ENCODE data around the gene EVX2.

EVX2 gene

DNA sequence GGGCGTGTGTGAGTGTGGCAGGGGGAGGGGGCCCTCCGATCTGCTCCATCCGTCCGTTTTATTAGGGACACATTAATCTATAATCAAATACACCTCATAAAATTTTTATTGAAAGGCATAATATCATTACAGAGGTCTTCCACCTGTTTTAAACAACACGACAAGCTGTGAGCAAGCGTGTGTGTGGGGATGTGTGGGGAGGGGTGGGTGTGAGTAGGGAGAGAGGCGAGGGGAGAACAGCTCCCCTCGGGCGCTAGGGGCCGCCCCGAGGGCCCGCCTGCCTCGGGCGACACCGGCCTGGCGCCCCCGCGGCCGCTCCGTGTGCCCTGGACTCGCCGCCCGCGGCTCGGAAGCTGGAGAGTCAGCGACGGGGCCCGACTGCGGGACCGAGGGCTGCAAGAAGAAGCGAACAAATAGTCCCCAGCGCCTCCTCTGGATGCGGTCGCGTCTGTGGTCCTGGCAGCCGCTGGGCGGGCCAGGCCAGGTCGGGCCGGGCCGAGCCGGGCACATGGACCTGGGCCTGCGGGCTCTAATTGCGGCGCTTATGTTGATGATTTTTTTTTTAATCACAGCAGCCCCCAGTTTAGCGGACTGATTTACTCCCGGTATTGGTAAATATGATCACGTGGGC lies 38.4 kb upstream of the EVX2 start:
- DNase-seq (ENCODE audit: low spot score): no peak

DNA sequence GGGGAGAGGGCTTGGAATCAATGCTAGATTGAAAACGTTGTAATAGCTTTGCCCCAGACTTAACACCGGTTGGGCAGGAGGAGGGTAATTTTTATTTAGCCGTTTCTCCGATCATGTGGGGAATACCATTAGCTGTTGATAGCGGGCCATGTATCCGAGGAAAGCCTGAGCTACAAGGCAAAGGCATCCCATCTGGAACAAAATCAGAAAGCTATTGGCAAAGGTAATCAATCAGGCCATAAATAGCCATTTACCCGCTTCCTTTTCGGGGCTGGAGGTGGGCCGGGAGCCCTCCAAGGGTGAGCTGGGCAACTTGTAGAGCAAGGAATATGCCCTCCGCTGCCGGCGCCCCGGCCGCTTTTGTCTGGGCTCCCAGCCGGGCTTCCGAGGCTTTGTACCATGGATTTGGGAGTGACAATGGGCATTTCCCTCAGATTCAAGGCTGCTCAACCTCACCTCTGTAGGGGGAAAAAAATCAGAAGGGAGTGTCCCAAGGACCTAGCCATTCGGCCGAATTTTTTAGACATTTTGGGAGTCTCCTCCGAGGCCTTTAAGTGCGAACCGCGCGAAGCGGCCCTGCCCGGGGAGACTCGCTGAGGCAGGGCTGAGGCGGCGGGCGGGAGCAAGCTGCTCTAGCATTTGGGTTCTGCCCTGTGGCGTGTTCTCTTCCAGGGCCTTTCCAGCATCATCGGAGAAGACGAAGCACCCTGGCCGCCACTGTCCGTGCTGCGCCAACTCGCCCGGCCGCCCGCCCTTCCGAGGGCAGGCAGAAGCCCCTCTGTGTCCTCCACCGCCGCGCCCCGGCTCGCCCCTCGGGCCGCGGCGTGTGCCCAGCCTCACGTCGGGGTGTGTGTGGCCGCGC lies 37.7 kb upstream of the EVX2 start:
- no peak for DNase-seq (ENCODE audit: low spot score)

DNA sequence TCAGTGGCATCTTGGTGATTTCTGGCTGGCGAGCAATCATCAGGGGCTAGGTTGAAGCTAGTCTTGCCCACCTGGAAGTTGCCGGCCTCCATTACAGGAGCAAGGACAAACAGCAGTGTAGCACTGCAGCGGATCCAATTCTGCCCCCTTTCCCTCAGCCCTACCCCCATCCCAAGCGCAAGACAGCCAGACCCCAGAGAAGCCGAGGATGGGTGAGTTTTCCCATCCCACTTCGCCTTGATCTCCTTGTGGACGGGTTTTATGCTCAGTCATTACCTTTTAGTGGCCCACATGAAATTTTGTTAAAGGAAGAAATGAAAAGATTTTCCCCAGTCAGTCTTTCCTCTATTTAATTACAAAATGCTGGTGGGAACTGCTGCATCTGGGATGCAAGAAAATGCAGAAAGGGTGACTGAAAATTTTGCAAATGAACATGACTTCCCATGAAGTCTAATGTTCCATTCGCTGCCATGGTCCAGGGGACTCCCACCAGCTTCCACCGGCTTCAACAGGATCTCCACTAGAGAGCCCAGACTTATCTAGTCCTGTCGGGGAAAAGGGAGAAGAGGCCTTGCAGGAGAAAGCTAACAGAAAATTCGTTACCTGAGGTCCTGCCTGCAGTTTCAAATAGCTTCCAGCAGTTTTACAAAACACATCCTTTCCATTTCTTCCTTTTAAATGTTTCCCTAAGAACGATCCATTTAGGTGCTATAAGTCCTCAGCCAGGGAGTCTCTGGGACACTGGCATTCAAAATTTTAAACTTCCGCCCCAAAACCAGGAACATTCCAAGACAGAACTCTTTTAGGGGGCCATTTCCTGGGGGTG lies 36.8 kb upstream of the EVX2 start:
- DNase-seq (ENCODE audit: low spot score): no peak

DNA sequence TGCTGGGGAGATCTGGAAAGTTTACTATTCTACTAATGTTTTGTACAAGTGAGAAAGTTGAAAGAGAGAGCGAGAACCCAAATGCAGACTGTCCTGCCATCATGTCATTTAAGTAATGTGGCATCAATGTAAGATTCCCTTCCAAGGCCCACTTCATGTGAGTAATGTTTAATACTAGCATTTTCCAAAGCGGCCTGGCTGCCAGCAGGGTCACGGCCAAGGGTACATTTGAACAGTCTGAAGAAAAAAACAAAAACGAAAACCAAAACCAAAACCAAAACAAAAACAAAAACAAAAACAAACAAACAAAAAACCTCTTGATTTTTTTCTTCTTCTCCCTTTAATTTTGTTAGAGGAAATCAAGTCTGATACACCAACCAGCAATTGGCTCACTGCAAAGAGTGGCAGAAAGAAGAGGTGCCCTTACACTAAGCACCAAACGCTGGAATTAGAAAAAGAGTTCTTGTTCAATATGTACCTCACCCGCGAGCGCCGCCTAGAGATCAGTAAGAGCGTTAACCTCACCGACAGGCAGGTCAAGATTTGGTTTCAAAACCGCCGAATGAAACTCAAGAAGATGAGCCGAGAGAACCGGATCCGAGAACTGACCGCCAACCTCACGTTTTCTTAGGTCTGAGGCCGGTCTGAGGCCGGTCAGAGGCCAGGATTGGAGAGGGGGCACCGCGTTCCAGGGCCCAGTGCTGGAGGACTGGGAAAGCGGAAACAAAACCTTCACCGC lies 35.0 kb upstream of the EVX2 start:
- DNase-seq (ENCODE audit: low spot score): peak; percentile 50

DNA sequence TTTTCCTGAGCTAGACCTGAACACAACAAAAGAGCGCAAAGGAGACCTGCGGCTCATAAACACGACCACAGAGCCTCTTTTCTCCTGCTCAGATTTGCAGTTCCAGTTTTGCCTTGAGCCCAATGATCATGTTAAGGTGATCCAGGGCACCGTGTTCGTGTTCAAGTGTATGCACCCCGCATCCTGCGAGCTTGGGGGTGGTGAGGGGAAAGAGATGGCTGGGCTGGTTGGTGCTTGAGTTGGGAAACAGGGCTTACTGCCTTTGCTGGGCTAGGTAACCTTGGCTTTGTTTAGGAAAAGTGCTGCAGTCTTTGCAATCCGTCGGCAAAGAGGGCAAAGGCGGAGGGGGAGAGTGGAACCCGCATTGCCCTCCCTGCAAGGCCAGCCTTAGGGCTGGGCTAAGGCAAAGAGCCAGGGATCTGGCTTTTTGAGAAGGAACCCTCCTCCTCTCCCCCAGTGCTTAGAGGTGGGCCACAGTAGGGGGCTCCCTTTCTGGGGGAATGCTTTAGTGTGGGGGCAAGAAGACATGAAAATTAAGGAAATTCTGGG lies 34.1 kb upstream of the EVX2 start:
- DNase-seq (ENCODE audit: low spot score): no peak

DNA sequence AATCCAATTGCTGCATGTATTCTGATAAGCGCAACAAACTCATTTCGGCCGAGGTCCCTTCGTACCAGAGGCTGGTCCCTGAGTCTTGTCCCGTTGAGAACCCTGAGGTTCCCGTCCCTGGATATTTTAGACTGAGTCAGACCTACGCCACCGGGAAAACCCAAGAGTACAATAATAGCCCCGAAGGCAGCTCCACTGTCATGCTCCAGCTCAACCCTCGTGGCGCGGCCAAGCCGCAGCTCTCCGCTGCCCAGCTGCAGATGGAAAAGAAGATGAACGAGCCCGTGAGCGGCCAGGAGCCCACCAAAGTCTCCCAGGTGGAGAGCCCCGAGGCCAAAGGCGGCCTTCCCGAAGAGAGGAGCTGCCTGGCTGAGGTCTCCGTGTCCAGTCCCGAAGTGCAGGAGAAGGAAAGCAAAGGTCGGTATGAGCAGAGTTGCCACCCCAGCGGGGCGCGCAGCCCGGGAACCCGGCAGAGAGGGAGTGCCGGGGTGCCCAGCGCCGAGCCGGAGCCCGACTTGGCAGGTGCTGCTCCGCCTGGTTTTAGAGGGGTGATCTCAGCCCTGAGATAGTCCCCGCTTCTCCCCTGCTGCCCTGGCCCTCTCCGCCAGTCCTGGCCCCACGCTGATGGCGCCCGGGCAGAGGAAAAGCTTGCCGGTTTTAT lies 33.5 kb upstream of the EVX2 start:
- DNase-seq (ENCODE audit: low spot score): no peak

DNA sequence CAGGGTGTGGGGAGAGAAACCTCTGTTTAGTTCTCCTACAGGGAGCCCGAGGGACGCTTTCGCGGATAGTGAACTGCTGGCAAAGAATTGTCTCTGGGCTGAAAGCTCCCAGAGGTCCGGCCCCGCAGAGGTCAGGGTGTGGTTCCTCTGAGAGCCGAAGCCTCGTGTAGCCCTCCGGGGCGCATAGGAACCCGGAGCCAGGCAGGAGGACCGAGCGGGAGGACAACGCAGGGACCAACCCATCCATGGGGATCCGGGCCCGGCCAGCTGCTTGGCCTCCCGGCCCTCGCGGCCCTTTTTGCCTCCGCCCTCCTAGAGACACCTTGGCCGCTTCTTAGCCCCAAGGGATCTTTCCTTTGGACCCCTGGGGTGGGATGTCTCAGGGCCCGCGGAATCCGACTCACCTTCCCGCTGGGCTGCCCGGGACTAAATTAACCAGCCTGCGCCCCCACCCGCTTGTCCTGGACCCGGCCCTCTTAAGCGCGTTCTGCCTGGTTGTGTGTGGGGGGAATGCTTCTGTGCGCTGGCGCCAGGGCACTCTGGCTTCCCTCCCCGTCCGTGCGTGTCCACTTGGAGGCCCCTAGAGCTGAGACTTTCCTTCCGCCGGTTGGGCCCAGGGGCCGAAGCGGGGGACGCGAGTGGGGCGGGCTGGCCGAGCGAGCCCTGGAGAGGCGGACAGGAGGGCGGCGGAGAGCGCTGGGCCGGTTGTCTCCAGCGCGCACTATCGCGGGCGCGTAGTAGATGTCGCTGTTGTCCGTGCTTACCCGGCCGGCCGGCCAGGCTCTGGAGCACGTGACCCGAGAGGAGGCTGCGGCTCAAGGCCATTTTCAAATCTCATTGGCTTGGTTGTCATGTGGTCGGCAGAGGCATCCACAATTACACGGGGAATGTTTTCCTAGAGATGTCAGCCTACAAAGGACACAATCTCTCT lies 32.4 kb upstream of the EVX2 start, which contains the start of gene HOXD10:
Gene HOXD10 (plus strand): TSS at position 896 of the 931 bp plus-strand sequence. CDS start 56 bp downstream, outside the sequence.
- no peak for DNase-seq (ENCODE audit: low spot score)

DNA sequence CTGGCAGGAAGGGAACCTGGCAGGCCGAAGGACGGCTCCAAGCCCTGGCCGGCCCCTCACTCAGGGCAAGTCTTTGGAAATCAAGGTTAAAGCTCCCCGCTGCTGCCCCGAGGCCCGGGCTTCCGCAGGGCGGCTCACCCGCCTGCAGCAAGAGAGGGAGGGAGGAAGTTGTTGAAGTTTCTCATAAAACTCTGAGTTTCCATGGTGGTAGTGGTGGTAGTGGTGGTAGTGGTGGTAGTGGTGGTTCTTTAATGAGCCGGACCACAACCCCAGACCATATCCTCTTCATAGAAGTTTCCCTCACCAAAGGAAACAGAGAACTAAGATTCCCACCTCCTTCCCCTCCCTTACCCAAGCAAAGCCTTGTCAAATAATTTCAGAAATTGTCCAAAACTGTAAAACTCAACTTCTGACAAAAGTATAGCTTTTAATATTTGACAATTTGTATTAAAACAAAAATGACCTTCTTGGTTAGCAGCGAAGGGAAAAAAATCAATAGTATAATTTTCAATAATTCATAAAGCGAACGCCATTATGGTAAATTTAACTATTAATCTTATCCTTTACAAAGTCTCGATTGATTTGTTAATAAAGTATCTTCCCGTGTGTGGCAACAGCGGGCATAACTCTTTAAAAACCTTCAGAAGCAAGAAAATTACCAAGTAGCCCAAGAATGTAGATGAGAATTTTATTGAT lies 31.3 kb upstream of the EVX2 start:
- no peak for DNase-seq (ENCODE audit: low spot score)

DNA sequence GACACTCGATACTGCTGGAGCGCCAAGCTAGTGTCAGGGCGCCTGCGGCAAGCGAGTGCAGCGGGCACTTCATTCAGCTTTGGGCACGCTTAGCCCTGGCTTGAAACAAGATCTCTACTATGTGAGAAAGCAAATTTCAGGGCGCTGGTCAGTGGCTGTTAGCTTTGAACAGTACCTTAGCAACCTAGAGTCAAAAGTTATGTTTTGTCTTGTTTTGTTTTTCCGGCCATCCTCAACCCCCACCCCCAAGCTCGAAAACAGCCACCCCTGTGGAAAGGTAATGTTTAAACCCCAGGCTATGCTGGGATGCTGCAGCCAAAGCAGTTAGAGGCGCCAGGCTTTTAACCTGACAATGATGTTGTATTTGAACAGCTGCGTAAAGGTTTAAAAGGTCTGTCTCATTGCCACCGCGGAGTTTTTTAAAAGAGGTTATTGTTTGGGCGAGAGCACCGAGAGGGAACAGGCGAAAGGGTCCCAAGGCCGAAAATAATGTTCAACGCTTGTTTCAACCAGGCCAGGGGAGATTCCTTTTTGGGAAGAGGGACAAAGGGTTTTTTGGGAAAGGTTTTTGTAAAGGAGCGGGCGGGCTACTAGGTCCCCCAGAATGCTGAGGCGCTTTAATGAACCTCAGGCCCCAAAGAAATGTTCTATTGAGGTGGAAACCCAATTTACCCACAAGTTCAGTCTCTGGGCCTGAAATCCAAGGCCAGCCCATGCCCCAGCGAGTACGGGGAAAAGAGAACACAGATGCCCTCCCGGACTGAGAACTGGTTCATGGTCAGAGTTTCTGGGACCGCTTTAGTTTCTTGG lies 30.6 kb upstream of the EVX2 start:
- DNase-seq (ENCODE audit: low spot score): no peak

DNA sequence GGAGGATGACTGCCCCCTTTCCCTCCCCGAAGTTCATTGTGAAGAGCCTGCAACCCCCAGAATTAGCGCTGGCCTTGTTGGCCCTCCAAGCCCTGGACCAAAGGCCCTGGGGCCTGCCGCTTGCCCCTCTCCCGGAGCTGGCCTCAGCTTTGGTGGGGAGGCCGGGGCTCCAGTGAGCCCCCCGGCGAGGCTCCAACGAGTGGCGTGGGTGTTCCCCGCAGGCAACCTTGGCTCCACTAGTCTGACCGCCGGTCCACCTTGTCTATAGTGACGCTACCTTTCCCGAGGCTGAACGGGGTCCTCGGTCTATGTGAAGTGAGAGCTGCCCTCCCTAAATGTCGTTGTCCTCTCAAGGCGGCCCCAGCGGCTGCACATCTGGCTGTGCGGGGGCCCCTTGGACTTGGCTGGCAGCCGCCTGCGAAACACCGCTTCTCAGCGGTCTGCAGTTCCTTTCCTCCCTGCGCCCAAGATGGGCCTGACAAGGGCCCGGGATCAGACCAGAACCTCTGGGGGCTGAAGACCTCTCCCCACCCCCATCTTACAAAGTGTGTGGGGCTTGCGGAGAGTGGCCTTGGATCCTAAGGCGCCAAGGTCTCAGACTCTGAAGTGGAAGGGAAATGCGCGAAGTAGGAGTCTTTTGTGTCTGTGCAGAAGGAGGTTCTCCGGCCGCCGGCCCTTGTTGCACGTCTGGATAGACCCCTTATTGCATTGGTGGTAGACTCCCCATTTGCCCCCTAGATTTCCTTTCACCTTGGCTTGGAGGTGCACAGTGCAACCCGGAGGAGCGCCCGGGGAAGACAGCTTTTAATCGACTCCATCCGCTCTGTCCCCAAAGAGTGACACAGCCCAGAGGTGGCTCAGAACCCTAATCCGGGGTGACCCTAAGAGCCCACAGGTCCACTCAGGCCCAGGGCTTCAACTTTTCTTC lies 28.9 kb upstream of the EVX2 start:
- DNase-seq (ENCODE audit: low spot score): no peak

DNA sequence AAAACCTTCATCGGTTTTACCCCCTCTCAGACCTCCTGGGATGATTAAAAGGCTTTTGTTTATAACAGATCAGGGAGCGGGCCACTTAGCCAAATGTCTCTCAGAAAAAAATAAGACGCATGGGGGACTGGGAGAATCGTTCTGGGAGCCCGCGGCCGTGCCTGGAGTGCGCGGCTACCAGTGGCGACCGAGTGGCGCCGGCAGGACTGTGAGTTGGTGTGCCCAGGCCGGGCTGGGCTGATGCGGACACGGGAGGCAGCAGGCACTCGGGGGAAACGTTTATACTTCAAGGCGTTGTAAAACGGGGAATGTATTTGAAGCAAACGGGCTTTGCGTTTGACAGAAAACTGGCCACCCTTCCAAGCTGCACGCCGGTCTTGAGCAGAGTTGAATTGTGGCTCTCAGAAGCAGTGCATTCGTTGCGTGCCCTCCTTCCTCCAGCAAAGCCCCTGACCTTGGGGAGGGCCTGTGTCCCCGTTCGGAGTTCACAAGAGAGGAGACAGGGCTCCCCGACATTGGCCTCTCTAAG lies 28.1 kb upstream of the EVX2 start:
- DNase-seq (ENCODE audit: low spot score): no peak

DNA sequence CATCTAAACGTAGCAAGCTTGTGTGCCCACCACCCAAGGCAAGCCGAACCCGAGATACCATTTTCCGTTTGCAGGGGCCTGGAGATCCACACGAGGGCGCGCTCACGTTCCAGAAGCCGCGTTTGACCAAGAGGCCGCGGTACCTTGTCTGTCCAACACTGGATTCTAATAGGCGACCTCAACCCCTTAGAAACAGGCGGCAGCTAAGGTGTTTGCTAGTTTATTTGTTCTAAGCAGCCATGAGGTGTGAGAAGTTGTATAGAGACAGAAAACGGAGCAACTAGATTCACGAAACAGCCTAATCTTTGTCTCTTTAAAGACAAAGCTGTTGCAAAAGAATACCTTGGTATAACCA lies 27.5 kb upstream of the EVX2 start:
- DNase-seq (ENCODE audit: low spot score): peak; percentile 50

DNA sequence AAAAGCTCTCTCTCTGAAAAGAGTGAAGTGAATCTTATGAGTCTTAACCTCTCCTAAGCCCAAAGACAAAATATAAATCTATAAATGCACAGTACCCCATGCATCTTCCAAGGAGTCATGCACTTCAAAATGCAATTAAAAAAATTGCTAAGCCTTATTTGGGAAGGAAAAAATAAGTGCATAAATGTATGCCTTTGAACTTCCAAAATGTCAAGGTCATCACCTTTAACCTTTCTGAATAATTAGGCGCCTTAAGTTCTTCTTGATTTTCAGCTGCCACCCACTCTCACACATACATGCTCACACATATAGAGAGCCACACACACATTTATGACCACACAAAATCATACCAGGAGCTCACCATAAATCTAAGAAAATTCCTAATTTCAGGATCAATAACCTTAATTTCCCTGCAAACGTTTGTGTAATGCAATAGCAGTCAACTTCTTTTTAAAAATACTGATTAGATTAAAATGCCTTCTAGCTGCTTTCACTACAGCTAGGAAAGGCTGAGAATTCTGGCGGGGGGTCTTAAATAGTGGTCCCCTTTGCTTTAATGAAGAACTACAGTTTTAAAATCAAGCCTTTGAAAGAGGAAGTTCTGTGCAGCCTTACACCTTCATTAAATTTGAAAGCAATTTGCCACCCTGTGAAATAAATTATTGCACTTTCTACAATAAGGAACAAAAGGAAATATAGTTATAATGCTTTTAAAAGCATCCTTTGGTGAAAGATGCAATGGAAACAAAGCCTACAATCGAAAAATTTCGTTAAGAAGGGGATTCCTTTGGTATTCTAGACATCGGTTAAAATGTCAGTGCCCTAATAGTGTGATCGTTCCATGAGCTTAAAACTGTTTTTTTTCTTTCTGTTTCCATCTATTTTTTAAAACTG lies 26.9 kb upstream of the EVX2 start:
- no peak for DNase-seq (ENCODE audit: low spot score)

DNA sequence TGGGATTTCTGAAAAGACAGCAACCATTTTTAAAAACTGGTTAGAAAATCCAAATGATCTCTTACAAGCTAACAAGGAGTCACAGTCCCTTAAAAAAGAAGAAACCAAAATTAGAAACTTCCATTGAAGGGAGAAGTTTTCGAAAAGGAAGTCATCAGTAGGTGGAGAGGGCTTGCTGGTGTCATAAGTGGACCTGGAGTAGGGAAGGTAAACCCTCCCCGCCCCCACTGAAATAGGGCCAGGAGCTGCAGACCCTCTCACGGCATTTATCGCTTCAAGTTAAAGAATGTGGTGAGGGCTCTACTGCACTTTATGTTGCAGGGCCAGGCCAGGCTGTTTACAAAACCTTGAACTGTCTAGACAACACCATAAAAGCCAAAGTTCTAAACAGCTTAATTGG lies 26.2 kb upstream of the EVX2 start:
- DNase-seq (ENCODE audit: low spot score): no peak

DNA sequence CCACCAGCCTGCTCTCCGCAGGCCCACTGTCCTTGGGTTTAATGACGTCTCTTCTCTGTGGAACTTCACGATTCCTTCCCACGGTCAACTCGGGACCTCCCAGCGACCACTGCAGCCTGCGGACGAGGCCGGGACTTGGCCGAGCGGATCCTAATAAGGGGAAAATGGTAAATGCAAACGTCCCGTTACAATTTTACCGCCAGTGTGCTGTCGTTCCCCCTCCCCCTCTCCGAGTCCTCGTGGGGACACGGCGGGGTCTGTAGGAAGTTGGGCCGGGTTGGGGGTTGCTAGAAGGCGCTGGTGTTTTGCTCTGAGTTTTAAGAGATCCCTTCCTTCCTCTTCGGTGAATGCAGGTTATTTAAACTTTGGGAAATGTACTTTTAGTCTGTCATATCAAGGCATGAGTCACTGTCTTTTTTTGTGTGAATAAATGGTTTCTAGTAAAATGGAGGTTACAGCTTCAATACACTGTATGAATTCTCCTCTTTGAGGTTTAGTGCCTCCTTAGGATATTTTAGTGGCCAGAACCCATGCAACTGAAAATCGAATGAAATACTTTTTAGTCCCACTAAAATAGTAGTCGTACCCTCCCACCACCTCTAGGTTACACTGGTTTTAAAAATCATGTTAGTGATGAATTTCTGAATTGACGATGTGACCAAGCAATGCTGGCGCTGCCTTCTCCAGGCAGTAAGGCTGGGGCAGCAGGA lies 25.6 kb upstream of the EVX2 start:
- no peak for DNase-seq (ENCODE audit: low spot score)
